HuH-7 (cell line): Measurements from ENCODE around the gene TRERF1.

Experiments used
- DNase-seq: peaks from one replicate; pipeline ENCODE4 v3.0.0; 2011; ENCODE audit warnings: low spot score

The TRERF1 gene

DNA sequence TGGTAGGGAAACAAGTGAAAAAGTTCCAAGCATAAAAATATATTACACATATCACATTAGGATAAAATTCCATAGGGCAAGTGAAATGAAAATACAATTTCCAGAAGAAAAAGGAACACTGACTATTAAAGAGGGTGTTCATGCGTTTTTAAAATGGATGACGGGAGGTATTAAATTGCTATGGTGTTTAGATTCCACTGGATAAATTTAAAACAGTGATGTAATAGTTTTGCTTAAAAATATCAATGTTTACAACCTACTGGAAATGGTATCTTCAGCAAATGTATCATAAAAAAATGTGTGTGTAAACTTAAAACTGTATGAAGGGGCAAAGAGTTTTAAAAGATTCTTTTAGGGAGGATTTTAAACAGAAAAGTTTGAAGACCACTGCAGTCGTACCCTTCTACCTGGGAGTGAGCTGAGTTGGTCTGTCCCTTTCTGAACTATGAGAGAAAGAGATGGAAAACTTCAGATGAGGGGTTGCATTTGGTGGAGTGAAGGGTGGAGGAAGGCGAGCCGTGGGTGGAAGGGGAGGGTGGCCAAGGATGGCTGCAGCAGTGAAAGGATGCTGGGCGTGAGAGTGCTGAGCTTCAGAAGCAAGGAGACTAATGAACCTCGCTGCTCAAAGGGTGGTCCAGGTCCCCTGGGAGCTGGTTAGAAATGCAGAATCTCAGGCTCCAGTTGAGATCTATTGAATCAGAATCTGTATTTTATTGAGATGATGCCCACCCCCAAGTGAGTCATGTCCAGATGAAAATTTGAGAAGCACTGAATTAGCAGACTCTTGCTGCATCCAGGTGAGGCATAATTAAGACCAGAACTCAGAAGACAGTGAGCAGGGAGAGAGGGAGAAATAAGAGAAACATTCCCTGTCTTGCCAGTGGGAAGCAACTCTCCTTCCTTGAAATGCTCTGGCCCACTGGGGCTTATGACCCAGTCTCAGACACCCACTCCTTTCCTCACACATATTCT lies 179.6 kb downstream of the TRERF1 start:
- no peak for DNase-seq

DNA sequence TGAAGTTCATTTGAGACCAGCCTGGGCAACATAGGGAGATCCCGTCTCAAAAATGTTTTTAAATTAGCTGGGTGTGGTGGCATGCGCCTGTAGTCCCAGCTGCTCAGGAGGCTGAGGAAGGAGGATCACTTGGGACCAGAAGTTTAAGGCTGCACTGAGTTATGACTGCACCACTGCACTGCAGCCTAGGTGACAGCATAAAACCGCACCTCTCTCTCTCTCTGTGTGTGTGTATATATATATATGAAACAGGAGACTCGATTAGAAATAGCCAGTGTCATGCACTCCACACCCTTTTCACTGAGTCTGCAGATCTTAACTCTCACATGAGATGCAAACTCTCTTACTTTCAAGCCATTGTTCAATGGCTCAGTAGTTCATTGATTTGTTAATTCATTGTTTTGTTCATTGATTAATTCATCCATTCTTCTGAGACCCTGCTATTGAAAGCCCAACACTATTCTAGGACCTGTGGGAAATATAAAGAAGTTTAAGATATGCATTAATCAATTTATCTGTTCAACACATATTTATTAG lies 181.7 kb downstream of the TRERF1 start:
- no peak for DNase-seq

- DNase-seq: no peak
Measured at GRCh38 chr6:42269553-42269952, 182.2 kb downstream of the TRERF1 start.

DNA sequence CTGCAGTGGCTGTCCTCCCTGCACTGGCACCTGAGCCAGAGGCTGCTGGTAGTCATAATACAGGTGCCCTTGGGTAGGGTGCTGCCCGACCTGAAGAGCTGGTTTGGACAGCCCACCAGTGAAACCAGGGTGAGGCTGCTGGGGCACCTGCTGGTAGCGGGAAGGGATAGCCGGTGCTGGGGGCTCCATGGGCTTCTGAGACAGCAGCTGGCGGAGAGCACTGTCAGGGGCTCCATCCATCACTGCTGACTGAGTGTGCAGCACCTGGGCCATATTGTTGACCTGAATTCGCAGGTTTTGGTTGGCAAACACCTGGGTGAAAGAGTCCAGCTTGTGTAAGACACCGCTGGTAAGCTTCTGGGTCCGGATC lies 182.9 kb downstream of the TRERF1 start:
- DNase-seq: no peak

DNA sequence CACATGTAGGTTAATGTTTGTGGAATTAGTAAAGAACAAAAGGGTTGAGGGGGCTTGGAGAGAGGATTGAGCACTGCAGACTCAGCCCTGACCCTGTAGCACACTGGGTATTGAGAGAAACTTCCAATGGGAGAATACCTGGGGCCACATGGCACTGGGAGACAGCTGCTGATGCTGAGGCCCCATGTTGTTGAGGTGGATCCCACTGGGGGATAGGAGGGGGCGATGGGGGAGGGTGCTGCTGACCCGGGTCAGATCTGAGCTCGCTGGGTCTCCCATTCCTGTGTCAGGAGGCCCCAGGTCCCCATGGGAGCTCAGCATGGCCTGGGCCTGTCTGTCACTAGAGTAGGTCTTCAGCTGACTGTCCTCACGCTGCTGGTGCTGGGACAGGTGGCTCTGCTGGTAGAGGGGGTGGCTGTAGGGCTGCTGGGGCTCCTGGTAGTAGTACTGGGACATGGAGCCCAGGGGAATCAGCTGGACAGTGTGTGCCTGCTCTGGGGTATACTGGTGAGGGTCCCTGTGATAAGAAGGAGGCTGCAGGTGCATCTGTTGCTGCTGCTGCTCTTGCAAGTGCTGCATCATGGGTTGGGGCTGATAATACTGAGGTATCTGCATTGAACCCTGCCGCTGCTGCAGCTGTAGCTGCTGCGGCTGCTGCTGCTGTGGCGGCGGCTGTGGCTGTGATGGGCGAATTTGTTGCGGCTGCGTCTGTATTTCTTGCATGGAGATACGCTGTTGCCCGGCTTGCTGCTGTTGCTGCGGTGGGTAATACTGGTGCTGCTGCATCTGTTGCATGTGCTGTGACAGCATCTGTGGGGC lies 183.5 kb downstream of the TRERF1 start:
- DNase-seq: no peak

DNA sequence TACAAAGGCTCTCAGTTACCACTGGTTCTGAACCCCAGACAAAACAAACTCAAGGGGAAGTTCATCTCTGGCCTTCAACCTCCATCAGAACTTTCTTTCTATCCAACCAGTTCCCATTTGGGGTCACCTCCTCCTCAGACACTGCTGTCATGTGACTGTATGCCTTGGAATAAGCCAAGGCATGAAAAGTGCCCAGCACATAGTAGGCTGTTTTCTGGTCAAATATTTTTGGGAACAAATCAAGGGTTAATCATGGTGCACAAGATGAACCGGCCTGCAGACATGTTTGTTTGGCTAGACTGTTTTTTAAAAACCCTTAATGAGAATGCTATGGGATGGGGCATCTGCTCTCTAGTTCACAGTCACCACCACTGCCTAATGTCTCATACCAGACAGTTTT lies 185.2 kb downstream of the TRERF1 start:
- no peak for DNase-seq

DNA sequence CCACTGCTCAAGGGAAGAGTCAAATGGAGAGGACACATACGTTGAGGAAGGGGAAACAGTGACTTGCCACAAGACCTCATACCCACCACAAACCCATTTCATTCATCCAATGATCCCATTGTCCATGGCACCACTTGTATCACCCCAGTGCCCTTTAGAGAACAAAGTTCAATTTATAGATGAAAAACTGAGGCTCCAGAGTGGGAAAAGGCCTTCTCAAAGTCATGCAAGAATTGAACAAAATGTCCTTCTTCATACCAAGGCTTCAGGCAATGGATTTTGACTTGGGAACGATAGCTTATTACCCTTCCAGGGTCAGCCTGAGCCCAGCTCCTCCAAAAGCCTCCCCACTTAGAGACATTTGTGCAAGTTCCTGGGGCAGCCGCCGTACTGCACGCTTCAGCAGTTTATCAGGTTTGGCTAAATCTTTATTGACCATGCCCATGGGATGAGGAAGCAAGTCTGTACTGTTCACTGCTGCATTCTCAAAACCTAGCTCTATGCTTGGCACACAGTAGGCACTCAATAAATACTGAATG lies 186.8 kb downstream of the TRERF1 start:
- DNase-seq: no peak

GRCh38 chr6:42264162-42264851 lies 187.4 kb downstream of the TRERF1 start:
- no peak for DNase-seq

GRCh38 chr6:42263165-42263728 lies 188.5 kb downstream of the TRERF1 start:
- no peak for DNase-seq

- peak; percentile 65 for DNase-seq
Measured at GRCh38 chr6:42260972-42261371, 190.8 kb downstream of the TRERF1 start.

GRCh38 chr6:42260396-42260888 lies 191.3 kb downstream of the TRERF1 start:
- peak; percentile 83 for DNase-seq

DNA sequence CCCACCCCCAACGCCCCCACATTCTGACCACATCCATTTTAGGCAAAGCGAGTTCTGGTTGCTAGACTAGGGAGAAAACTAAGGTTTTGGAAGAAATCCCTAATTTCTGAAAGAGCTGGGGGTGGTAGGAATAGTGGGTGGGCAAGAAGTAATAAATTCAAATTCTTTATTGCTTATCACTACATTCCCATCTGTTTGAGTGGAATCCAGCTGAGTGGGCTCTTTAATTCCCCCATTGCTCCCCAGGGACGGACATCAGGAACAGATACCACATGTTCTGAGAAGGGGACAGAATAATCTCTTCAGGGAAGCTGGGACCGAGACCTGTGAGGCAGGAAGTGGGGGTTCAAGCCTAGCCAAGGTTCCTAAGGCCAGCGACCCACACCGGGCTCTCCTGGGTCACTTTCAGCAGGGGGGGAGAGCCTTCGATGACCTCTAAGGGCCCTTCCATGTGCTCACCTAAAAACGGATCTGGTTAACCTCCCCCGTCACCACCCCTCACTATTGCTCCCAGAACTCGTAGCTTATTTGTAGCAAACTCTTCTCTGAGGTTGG lies 191.8 kb downstream of the TRERF1 start:
- no peak for DNase-seq

GRCh38 chr6:42259286-42259685 lies 192.4 kb downstream of the TRERF1 start:
- no peak for DNase-seq

DNA sequence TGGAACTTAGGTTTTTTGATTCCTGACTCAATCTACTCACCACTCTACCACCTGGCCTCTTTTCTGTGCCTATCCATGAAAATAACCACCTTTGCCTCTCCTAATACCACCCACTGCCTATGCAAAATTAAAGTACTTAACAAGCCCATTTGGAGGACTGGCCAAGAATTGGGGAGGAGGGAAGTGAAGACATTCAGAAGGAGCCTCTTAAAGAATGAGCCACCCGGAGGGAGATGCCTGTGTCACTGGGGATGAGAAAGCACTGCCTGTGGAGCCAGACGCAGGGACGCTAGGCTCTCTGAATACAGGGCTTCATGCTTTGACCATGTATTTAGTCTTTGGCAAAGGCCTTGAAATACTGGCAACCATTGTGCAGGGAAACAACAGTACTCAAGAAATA lies 194.1 kb downstream of the TRERF1 start:
- no peak for DNase-seq

DNA sequence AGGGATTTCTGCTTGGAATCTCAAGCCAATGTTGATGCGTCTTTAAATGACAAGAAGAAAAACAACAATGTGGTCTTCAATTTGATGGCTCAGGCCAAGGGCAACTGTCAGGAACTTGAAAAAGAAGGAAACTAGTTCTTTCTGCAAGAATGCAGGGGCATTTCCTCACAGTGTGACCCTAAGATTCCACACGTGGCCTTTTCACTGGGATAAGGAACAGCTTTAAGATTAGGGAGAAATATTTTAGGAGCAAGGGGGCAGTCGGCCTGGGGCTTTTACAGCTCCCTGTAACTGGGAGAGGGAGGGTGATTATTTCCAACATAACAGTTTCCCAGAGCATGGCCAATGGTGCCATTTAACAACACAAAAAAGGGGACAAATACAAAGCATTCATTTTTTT lies 194.7 kb downstream of the TRERF1 start:
- no peak for DNase-seq

DNA sequence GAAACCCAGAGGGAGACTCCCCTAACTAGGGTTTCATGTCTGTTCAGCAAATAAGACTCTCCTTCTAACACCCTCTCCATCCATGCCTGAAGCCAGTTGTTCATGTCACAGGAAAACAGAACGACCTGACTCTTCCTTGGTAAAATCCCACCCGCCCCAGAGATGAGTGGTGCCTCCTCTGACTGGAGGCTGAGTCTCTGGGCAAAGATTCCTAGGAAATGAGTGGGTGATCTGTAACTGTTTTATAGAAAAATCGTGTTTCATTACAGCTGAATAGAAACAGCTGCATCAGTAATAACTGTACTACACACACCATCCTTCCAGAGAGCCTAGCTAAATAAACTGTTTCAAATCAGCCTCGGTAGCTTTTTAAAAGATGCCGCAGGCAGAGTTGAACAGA lies 196.7 kb downstream of the TRERF1 start:
- no peak for DNase-seq

DNA sequence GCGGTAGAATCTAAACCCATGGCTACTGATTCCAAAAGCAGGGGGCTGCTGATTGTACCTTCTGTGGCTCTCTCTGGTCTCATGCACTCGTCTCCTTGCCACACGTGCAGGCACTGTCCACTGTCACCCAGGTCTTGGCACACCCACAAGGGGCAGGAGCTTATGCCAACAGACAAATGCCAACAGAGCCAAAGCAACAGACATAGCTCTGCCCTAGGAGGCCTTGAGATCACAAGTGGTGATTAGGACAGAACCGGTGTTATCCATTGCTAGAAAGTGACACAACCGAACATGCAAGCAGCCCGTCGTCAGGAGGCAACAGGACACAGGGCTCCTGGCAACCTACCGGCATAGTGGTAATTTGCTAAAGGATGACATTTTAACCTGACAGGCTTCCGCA lies 197.2 kb downstream of the TRERF1 start:
- DNase-seq: no peak

DNA sequence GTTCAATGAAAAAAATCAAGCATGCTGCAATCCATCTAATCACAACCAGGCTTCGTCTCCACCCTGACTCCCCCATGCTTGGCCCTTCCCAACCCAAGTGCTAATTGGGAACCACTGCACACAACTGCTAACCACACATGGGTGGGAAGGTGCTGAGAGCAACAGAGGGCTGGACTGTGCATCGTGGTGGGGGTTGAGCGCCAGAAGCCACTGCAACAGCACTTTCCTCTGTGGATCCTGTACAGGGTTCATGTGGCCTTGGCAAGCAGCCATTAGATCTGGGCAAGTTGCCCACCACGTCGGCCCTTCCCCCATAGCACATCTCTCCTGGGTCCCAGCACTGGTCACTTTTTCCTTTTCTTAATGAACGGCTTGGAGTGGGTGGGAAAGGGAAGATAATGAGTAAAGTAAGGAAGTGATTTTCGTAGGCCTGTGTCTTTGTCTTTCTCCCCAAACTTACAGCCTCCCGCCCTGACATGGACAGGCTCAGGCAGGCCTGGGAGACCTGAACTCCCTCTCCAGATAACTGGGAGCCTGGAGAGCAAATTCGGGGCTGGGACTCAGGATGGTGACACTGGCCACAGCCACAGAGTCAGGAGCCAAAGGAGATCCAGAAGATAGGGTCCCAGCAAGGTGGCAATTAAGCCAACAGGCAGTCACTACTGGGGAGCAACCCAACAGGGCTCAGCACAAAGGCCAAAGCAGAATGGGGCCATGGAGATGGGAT lies 199.7 kb downstream of the TRERF1 start:
- DNase-seq: no peak

- no peak for DNase-seq
Measured at GRCh38 chr6:42251500-42251899, 200.2 kb downstream of the TRERF1 start.

GRCh38 chr6:42250274-42250931 lies 201.3 kb downstream of the TRERF1 start:
- DNase-seq: no peak
